K562 (cell line): ENCODE measurements around the gene ANKRD13B. TPM values are rescaled to one million over a fixed set of nuclear protein-coding genes. Genes with fewer than 3 reads are reported as not detected.

Experiments
- FOXK2 ChIP-seq, 2 experiments: fragments of 450-650 bp; IDR thresholded peaks in 1 of 2; conservative IDR thresholded peaks in 1 of 2; 2 replicates each; pipeline ENCODE4 v1.6.1; 2016; ENCODE audit warnings: low read depth in 2 of 2, mild to moderate bottlenecking in 1 of 2
- KDM2B ChIP-seq: fragments of 250-450 bp; sonication (Bioruptor Pico); IDR thresholded peaks from 2 replicates; pipeline ENCODE4 v1.8.0; 2021; ENCODE audit warnings: mild to moderate bottlenecking, moderate library complexity
- MAFF ChIP-seq: IDR thresholded peaks from 2 replicates; pipeline ENCODE4 v1.6.1; 2012; ENCODE audit warnings: low read length, improper control_type of control experiment
- MAFK ChIP-seq: IDR thresholded peaks from 2 replicates; pipeline ENCODE4 v1.6.1; 2011; ENCODE audit warnings: low read length, improper control_type of control experiment
- MCM7 ChIP-seq, 2 experiments: fragments of 450-650 bp; IDR thresholded peaks; 2 replicates each; pipeline ENCODE4 v1.6.1; 2016 to 2018
- NCOA1 ChIP-seq: fragments of 450-650 bp; IDR thresholded peaks from 2 replicates; pipeline ENCODE4 v1.6.1; 2016; ENCODE audit warnings: low read depth
- SMARCA4 ChIP-seq: fragments of 450-650 bp; IDR thresholded peaks from 2 replicates; pipeline ENCODE4 v1.6.1; 2016
- SMARCA5 ChIP-seq: fragments of 450-650 bp; IDR thresholded peaks from 2 replicates; pipeline ENCODE4 v1.6.1; 2016
- ZNF561 ChIP-seq: fragments of 450-650 bp; formaldehyde crosslinking; conservative IDR thresholded peaks from 2 replicates; pipeline ENCODE4 v1.4.0; 2020; ENCODE audit warnings: mild to moderate bottlenecking, moderate library complexity
- polyA plus RNA-seq, 8 experiments: library from polyadenylated mRNA; depleted of rRNA in 4 of 8; stranded (reverse) in 5 of 8; unstranded in 3 of 8; fragments of >200 nt; fragmentation: Nextera tagmentation in 2 of 8; fragmentation: Illumina TruSeq in 1 of 8; extraction: Ambion mirVana in 2 of 8; extraction: Trizol in 1 of 8; gene quantifications; 2 replicates each; pipeline versions ENCODE4 v1.2.1 to v1.2.3, GENCODE V29; 2011 to 2014; ENCODE audit warnings: inconsistent platforms in 1 of 8, missing spikeins in 1 of 8
- total RNA-seq, 7 experiments: library from RNA; depleted of rRNA in 6 of 7; stranded (reverse); fragments of >200 nt in 6 of 7; fragmentation: Illumina TruSeq in 2 of 7; extraction: Trizol in 2 of 7; gene quantifications; 2 replicates each; pipeline versions ENCODE4 v1.2.1 to v1.2.3, GENCODE V29; 2011 to 2021; ENCODE audit warnings: low replicate concordance in 1 of 7
- TF ChIP-seq, protein P1 (sequence below): fragments of 200-800 bp; sonication (Bioruptor generic); IDR thresholded peaks from 2 replicates; pipeline ENCODE4 v1.6.1; 2017; ENCODE audit warnings: missing genetic modification characterization, missing compliant biosample characterization
- TF ChIP-seq, protein P2 (sequence below): IDR thresholded peaks from 2 replicates; pipeline ENCODE4 v1.6.1; 2011; ENCODE audit not compliant: insufficient read length; ENCODE audit errors: extremely low read depth
- TF ChIP-seq, protein P3 (sequence below): fragments of 450-650 bp; conservative IDR thresholded peaks from 2 replicates; pipeline ENCODE4 v1.6.1; 2016; ENCODE audit warnings: missing genetic modification characterization, low read depth, mild to moderate bottlenecking, missing compliant biosample characterization, moderate library complexity
- TF ChIP-seq, protein P4 (sequence below): sonication (generic); formaldehyde crosslinking; IDR thresholded peaks from 2 replicates; pipeline ENCODE4 v1.8.0; 2023; ENCODE audit warnings: missing genetic modification reagents, mild to moderate bottlenecking, borderline replicate concordance
- TF ChIP-seq, protein P5 (sequence below): sonication (generic); formaldehyde crosslinking; IDR thresholded peaks from 2 replicates; pipeline ENCODE4 v1.8.0; 2022; ENCODE audit warnings: mild to moderate bottlenecking, missing genetic modification reagents, borderline replicate concordance
- TF ChIP-seq, protein P6 (sequence below): sonication (generic); formaldehyde crosslinking; IDR thresholded peaks from 2 replicates; pipeline ENCODE4 v1.8.1; 2023; ENCODE audit warnings: mild to moderate bottlenecking, missing genetic modification reagents

The ANKRD13B gene
- total and polyA plus RNA-seq, 9 of the 15 experiments (the other 6 are each of a cell fraction or from before 2014, with no cell fraction given): 0.15 to 28.1 (median 4.6) TPM

DNA sequence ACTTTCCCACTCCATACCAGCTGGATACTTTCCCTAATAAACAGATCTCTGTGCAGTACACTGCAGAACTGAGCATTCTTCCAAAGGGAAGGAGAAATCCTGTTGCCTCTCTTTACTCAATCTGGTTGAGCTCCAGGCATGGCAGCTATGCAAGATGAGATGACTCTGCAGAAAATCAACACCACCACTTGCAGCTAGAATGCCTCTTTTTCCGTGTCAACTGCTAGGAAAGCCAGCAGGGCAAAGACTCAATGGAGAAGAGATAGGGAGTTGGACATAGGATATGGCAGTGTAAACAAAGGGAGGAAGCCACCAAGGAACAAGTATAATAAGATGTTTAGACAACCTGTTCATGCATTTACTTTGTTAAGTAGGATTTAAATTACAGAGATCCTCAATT is 70.2 kb downstream of the ANKRD13B start (continued):
- no peak for TF ChIP-seq MCM7 (IDR thresholded peaks at IDR 0.05)
- TF ChIP-seq KDM2B (CRISPR knock-in tag): no peak
- TF ChIP-seq NCOA1: no peak
- TF ChIP-seq, protein P1, sequence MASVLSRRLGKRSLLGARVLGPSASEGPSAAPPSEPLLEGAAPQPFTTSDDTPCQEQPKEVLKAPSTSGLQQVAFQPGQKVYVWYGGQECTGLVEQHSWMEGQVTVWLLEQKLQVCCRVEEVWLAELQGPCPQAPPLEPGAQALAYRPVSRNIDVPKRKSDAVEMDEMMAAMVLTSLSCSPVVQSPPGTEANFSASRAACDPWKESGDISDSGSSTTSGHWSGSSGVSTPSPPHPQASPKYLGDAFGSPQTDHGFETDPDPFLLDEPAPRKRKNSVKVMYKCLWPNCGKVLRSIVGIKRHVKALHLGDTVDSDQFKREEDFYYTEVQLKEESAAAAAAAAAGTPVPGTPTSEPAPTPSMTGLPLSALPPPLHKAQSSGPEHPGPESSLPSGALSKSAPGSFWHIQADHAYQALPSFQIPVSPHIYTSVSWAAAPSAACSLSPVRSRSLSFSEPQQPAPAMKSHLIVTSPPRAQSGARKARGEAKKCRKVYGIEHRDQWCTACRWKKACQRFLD (CRISPR knock-in tag): no peak
- TF ChIP-seq SMARCA4: peak; percentile 67
- peak; percentile 51 to 70; a peak in 3 of 4 replicates for TF ChIP-seq FOXK2 (conservative IDR thresholded peaks at IDR 0.05 in 1 of 2, IDR thresholded peaks at IDR 0.05 in 1 of 2; ENCODE audit: low read depth in 2 of 2)
- TF ChIP-seq, protein P2, sequence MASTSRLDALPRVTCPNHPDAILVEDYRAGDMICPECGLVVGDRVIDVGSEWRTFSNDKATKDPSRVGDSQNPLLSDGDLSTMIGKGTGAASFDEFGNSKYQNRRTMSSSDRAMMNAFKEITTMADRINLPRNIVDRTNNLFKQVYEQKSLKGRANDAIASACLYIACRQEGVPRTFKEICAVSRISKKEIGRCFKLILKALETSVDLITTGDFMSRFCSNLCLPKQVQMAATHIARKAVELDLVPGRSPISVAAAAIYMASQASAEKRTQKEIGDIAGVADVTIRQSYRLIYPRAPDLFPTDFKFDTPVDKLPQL: no peak
- no peak for TF ChIP-seq SMARCA5
- peak; percentile 92 for TF ChIP-seq MAFK
- no peak for TF ChIP-seq ZNF561 (CRISPR knock-in tag)
- peak; percentile 93 for TF ChIP-seq MAFF
- TF ChIP-seq, protein P3, sequence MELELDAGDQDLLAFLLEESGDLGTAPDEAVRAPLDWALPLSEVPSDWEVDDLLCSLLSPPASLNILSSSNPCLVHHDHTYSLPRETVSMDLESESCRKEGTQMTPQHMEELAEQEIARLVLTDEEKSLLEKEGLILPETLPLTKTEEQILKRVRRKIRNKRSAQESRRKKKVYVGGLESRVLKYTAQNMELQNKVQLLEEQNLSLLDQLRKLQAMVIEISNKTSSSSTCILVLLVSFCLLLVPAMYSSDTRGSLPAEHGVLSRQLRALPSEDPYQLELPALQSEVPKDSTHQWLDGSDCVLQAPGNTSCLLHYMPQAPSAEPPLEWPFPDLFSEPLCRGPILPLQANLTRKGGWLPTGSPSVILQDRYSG (tag): no peak
- TF ChIP-seq, protein P4, sequence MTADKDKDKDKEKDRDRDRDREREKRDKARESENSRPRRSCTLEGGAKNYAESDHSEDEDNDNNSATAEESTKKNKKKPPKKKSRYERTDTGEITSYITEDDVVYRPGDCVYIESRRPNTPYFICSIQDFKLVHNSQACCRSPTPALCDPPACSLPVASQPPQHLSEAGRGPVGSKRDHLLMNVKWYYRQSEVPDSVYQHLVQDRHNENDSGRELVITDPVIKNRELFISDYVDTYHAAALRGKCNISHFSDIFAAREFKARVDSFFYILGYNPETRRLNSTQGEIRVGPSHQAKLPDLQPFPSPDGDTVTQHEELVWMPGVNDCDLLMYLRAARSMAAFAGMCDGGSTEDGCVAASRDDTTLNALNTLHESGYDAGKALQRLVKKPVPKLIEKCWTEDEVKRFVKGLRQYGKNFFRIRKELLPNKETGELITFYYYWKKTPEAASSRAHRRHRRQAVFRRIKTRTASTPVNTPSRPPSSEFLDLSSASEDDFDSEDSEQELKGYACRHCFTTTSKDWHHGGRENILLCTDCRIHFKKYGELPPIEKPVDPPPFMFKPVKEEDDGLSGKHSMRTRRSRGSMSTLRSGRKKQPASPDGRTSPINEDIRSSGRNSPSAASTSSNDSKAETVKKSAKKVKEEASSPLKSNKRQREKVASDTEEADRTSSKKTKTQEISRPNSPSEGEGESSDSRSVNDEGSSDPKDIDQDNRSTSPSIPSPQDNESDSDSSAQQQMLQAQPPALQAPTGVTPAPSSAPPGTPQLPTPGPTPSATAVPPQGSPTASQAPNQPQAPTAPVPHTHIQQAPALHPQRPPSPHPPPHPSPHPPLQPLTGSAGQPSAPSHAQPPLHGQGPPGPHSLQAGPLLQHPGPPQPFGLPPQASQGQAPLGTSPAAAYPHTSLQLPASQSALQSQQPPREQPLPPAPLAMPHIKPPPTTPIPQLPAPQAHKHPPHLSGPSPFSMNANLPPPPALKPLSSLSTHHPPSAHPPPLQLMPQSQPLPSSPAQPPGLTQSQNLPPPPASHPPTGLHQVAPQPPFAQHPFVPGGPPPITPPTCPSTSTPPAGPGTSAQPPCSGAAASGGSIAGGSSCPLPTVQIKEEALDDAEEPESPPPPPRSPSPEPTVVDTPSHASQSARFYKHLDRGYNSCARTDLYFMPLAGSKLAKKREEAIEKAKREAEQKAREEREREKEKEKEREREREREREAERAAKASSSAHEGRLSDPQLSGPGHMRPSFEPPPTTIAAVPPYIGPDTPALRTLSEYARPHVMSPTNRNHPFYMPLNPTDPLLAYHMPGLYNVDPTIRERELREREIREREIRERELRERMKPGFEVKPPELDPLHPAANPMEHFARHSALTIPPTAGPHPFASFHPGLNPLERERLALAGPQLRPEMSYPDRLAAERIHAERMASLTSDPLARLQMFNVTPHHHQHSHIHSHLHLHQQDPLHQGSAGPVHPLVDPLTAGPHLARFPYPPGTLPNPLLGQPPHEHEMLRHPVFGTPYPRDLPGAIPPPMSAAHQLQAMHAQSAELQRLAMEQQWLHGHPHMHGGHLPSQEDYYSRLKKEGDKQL (CRISPR knock-in tag): no peak
- TF ChIP-seq, protein P5, sequence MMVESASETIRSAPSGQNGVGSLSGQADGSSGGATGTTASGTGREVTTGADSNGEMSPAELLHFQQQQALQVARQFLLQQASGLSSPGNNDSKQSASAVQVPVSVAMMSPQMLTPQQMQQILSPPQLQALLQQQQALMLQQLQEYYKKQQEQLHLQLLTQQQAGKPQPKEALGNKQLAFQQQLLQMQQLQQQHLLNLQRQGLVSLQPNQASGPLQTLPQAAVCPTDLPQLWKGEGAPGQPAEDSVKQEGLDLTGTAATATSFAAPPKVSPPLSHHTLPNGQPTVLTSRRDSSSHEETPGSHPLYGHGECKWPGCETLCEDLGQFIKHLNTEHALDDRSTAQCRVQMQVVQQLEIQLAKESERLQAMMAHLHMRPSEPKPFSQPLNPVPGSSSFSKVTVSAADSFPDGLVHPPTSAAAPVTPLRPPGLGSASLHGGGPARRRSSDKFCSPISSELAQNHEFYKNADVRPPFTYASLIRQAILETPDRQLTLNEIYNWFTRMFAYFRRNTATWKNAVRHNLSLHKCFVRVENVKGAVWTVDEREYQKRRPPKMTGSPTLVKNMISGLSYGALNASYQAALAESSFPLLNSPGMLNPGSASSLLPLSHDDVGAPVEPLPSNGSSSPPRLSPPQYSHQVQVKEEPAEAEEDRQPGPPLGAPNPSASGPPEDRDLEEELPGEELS (CRISPR knock-in tag): no peak
- TF ChIP-seq, protein P6, sequence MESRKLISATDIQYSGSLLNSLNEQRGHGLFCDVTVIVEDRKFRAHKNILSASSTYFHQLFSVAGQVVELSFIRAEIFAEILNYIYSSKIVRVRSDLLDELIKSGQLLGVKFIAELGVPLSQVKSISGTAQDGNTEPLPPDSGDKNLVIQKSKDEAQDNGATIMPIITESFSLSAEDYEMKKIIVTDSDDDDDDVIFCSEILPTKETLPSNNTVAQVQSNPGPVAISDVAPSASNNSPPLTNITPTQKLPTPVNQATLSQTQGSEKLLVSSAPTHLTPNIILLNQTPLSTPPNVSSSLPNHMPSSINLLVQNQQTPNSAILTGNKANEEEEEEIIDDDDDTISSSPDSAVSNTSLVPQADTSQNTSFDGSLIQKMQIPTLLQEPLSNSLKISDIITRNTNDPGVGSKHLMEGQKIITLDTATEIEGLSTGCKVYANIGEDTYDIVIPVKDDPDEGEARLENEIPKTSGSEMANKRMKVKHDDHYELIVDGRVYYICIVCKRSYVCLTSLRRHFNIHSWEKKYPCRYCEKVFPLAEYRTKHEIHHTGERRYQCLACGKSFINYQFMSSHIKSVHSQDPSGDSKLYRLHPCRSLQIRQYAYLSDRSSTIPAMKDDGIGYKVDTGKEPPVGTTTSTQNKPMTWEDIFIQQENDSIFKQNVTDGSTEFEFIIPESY (CRISPR knock-in tag): no peak
